ENCODE data around the gene BMP8A.
"Not testable (repeated sequence)": the region's sequence is repeated elsewhere in the genome, so short reads cannot be mapped to it uniquely, and the experiment has no call there.

BMP8A gene

DNA sequence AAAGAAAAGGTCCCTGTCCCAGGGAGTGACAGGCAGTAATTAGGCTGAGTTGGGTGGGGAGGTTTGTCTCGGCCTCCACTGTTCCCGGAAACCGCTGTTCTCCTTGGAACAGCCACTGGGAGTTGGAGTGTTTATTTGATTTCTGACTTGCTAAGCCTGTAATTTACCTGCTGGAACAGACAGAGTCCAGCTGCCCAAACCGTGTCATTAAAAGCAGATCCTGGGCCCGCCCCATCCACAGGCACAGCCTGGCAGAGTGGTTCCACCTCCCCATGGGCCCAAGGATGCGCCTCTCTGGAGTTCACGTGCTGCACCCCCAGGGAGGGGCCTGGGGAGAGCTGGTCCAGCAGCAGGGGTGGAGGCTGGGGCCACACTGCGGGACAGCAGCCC, 35.7 kb downstream of the BMP8A start:
- not testable (repeated sequence) for DNase-seq (ENCODE audit: low spot score)

DNA sequence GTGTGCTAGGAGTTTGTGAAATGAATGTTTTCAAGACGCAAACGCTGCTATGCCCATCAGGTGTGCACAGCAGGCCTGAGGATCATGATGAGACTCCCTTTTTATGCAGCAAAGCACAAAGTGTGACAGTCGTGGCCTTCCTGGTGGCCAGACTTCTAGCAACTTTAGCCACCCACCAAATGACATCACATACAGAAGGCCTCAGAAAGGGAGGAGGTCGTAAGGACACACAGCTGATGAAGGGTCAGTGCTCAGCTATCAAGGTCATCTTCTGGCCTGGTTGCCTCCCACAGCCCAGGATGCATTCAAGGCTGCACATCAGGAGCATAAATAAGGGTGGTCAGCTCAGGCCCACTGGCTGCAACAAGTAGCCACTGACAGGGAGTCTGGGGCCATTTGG, 36.6 kb downstream of the BMP8A start:
- DNase-seq (ENCODE audit: low spot score) = no peak

DNA sequence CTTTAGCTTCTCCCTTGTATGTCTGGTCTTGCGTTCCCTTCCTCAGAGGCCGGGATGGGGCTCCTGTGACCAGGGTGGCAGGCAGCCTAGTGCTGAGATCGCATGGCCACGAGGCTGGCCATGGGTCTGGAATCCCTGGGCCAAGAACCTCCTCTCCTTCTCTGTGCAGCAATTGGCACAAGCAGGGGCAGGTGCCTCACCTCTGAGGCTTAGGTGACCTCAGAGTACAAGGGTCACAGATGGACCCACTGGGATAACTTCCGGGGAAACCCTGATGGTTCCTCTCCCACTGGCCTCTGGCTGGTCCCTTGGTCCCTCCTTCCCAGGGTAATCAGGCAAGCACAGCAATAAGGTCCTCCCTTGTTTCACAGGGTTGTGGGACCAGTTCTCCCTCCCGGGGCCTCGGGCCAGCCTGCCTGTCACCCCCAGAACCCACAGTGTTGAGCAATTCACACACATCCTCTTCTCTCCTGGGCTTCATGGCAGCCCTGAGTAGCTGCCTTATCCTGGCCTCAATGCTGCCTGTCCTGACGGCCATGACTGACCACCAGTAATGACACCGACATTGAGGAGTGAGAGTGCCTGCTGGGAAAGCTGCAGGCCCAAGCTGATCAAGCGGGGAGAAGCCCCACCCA, 38.6 kb downstream of the BMP8A start:
- no peak for DNase-seq (ENCODE audit: low spot score)

DNA sequence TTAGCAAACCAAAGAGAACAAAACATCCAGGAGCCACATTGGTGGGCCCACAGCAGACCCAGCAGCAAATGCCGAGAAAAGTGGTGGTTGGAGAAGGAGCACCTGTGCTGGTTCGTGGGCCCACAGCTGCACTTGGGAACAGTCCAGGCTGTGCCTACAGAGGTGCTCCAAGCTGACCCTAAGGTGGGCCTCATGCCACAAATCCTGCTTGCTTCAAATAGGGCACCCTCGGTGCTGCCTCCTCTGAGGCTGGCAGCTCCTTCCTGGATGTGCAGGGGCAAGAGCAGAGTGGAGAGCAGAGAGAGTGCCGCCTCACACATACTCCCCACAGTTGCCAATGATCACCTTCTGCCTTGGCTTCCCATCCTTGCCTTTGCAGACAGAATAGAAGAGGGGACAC, 40.1 kb downstream of the BMP8A start:
- DNase-seq (ENCODE audit: low spot score) = no peak

DNA sequence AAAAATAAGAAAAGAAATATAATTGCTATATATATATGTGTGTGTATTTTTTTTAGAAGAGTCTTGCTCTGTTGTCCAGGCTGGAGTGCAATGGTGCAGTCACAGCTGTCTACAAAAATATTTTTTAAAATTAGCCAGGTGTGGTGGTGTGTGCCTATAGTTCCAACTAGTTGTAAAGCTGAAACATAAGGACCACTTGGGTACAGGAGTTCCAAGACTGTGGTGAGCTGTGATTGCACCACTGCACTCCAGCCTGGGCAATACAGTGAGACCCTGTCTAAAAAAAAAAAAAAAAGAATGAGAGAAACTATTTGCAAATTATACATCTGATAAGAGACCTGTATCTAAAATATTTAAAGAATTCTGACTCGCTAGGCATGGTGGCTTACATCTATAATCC, 42.0 kb downstream of the BMP8A start:
- no peak for DNase-seq (ENCODE audit: low spot score)

DNA sequence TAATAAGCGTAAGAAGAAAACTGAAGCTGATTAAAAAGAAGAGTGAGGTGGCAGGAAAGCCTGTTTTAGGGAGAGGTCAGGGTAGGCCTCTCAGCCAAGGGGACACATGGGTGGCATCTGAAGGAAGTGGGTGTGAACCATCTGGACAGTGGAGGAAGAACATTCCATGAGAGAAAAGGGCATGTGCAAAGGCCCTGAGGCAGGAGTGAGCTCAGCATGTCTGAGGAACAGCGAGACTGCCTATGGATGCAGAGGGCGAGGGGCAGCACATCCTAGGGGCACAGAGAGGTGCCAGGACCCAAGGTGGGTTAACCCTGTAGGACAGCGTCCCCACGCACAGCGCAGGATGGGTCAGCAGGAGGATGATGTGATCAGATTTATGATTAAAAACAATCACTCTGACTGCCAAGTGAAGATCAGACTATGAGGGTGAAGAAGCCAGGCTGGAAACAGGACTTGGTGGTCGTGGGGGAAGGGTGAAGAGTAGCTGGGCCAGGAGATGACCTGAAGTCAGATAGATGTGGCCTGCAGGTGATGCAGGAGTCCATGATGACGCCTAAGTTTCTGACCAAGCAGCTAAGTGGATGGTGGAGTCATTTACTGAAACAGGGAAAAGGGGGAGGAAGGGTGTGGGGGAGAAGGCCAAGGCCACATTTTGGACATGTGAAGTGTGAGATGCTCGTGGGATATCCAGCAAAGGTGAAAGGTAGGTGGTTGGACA, 47.3 kb downstream of the BMP8A start:
- no peak for DNase-seq (ENCODE audit: low spot score)

DNA sequence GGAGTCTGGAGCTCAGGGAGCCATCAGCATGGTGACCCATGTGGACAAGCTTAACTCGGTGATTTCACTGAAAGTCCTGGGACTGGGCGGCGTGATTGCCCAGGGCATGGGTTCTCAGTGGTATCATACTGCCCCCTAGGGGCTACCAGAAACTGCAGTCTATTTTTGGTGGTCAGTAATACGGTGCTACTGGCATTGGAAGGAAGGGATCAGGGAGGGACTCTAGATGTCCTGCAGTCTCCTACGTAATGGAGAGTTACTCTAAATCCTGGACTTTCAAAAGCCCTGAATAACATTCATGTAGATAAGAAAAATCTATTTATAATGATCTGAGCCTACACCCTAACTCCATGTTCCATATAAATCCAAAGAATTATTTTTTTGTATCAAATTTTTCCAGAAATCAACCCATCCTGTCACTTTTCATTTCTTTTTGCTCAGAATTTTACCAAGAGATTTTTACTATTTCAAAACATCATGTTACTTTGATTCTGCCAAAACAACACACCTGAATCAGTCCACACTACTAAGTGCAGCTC, 47.9 kb downstream of the BMP8A start:
- peak; percentile 83 for DNase-seq (ENCODE audit: low spot score)

DNA sequence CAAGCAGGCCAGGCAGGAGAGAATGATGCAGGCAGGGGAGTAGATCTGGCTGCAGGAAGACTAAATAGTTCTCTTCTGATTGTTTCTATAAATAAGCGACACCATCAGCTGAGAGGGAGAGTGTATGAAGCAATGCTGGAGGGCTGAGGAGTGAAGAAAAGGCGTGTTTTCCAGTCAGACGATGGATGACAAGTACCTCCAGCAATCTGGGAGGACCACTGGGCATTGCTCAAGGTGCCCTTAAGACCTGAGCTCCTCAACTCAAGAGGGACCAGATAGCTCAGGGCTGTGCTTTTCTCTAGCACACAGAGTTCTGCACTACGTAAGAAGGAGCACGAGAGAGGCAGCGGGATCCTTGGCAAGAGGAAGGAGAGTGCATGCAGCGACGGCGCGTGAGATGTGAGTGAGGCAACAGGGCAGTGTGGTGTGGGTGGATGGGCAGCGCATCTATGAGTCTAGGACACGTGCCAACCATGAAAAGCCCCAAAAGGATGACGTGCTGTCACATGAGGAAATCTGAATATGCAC, 49.1 kb downstream of the BMP8A start:
- no peak for DNase-seq (ENCODE audit: low spot score)

DNA sequence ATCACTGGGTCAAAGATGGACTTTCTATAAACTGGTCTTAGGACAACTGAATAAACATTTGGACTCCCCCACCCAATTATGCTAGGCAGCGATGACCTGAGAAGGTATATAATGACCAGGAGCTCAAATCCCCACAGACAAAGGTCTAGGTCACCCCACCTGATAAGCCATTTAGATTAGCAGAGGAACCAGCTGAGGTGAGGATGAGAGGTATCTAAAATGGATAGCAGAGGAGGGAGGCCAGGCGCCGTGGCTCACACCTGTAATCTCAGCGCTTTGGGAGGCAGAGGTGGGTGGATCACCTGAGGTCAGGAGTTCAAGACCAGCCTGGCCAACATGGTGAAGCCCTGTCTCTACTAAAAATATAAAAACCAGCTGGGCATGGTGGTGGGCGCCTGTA, 51.5 kb downstream of the BMP8A start:
- DNase-seq (ENCODE audit: low spot score) = no peak

DNA sequence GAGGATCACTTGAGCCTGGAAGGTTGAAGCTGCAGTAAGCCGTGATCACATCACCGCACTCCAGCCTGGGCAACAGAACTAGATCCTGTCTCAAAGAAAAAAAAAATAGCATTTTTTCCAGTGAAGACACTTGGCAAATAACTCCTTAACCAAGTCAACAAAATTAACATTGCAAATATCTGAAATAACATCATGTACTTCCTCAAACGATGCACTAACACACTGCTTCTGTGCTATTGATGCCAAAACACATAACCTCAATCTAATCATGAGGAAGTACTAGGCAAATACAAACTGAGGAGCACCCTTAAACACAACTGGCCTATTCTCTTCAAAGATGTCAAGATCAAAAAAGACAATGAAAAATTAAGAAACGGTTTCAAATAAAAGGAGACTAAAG, 52.9 kb downstream of the BMP8A start:
- DNase-seq (ENCODE audit: low spot score) = no peak

DNA sequence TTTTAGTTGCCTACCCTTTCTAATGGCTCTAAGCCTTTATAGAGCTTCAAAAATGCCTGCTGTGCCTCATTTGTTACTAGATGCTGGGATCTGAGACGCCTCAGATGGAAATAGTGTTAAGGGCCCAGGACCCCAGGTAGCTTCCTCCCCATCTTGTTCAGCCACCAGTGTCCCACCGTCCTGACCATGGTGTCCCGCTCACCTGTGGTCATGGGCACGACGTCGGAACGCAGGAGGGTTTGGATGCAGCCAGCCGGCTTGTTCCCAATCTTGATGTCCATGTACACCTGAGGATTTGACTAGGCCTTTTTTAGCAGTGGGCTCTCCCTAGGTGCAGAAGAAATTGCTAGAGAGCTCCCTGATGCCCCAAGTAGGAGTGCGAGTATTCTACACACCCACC, 54.1 kb downstream of the BMP8A start:
- DNase-seq (ENCODE audit: low spot score) = no peak

DNA sequence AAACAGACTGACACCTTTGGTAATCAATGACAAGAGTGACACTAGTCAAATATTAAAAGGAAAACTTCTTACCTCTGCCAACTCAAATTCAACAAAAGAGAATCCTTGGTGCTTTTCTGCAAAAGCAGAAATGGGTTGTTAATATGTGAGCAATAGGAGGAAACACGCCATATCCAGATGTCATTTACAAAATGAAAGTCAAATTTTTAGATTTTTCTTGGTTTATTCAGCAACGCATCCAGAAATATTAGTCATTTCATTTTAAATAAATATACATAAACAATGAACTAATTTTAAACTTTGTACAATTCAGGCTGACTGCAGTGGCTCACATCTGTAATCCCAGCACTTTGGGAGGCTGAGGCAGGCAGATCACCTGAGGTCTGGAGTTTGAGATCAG, 62.8 kb downstream of the BMP8A start:
- DNase-seq (ENCODE audit: low spot score) = no peak

DNA sequence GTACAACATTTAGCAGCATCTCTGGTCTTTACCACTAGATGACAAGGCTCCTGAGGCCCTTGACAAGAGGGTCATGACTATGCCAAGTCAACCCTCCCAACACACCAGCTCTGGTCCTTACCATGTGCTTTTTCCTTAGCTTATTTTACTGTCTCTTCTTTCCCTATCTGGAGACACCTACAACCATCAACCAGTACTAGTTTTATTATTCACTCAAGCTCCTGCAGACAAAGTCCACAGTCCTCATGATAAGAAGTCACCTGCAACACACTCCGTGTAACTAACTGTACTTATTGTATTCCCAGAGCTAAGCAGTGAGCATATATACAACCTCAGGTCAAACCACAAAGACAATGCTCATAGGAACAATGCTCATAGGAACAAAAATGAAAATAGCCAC, 69.8 kb downstream of the BMP8A start:
- no peak for DNase-seq (ENCODE audit: low spot score)

DNA sequence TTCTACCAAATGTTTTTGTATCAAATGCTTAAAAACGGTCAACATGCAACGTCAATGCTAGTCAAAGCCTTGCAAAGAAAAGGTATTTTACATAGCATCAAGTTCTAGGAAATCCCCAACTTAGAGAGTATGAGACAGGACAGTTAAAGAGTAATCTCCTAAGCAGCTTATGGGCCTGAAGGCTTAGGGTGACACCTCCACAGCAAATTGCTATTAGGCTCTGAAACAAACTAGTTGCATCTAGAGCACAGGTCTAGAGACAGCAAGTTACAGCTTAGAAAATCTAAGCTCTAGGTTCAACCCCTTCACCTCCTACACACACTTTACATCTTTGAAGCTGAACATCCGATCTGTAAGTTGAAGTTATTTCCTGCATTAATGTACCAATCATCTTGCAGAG, 71.5 kb downstream of the BMP8A start:
- no peak for DNase-seq (ENCODE audit: low spot score)

DNA sequence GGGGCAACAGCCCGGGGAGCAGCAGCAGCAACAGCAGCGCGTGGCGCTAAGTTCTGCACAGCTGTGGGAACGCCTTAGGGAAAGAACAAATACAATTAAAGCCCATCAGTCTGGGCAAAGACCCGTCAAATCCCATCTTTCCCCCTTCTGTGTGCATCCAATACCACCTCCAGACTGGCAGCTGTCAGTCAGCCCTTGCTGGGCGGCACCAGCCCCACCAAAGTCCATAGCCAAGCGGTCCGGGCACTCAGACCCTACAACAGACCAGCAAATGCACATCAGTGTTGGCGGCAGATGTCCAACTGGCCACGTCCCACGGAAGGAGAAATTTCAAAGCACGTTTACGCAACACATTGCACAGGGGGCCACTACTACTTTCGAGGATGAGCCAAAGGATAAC, 72.2 kb downstream of the BMP8A start:
- no peak for DNase-seq (ENCODE audit: low spot score)

DNA sequence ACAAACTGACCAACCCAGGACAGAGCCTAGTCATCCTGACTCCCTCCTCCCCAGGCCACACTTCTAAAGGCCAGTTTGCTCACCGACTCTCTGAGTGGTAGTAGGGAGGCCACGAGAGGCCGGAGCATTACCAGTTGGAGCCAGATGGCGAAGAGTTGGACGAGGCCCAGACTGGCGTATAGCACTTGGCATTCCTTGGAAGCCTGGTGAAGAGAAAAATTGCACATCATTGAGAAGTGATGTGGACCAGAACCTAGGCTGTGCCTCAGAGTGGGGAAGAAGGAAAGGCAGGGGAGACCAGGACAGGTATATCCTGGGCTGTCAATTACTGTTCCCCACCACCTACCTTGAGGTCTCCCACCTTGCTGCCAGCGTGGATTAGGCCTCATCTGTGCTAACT, 72.9 kb downstream of the BMP8A start:
- DNase-seq (ENCODE audit: low spot score) = no peak

DNA sequence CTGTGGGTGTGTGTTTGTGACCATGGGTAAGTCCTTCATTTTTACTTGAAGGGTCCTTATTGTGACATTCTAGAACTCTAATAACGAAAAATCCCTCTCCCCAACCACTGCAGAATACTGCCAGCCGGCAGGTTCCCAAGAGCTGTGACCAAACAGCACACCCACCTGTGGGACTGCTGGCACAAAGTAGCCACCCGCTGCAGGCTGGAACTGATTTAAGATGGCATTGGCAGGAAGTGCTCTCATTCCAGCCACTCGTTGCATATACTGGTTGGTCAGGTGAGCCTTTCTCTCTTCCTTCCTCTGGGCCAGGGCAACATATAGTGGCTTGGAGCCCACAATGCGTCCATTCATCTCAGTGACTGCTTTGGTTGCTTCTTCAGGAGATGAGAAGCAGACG, 73.5 kb downstream of the BMP8A start:
- no peak for DNase-seq (ENCODE audit: low spot score)

DNA sequence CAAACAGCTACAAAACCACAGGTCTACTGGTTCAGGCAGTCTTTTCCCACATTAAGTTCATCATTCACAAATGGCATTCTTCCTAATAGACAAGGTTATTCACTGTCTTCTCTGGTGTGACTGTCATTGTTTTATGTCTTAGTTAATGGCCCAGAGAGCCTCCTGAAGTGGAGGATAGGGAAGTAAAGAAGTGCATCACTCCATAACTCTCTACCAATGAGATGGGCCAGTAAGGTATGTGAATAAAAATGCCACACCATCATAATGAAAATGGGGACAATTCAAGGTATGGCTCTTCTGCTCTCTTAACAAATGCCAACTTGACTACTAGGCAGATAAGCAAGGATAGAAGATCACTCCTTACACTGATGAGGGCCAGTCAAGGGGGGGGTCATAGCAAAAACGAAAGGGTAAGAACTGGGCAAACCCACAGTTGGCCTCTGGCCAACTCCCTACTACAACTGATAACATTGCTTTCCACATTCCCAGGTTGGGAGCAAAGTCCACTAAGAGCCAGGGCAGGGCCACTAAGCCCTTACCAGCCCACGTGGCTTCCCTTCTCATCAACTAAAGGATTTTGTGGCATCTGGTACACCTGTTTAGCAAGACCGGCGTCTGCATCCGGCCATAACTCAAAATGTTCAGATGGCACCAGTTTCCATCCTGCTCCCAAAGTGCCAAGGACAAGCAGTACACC, 75.2 kb downstream of the BMP8A start:
- no peak for DNase-seq (ENCODE audit: low spot score)

DNA sequence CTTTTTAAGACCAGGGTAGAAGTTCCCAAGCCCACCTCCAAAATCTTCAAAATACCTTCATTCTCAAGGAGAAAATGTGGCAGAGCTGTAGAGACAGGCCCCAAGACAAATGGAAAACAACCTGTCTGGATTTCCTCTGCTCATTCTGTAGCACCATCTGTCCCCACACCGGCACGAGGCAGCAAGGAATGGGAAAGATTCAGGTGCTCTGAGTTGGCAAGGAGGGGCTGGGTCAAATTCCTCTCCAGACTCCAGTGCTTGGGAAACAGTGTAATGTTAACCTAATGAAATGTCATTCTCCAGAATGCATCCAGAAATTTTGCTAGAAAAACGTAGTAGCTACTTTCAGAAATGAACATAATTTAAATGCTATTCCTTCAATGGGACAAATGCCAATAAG, 75.9 kb downstream of the BMP8A start:
- no peak for DNase-seq (ENCODE audit: low spot score)

DNA sequence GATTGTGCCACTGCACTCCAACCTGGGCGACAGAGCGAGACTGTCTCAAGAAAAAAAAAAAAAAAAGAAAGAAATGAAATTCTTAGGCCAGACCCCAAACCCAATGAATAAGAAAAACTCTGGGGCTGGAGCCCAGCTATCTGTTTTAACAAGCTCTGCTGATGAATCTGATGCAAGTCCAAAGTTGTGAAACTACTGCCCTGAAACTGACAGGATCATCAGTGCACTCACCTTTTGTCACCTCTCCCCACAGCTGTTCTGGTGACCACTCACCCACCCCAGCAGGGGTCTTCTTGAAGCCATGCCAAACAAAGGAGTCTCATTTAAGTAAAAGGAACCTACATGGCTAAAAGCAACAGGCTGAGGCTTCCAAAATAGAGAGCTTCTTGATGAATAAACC, 76.8 kb downstream of the BMP8A start:
- no peak for DNase-seq (ENCODE audit: low spot score)

DNA sequence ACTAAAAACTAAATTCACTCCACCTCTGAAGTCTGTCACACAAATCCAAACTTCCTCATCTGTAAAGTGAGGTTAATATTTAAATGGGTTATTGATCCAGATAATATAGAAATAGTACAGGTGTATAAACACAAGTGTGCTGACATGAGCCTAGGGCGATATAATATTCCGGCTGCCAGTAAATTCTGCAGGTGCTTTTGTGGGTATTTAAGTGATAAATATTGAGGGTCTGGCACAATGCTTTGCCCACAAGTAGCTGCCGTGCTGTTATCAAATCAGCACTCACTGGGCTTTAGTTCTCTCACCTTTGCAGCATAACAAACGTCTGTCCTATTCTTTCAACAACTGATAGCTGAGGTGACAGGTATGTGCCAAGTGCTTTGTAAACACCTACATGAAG, 77.6 kb downstream of the BMP8A start:
- no peak for DNase-seq (ENCODE audit: low spot score)

DNA sequence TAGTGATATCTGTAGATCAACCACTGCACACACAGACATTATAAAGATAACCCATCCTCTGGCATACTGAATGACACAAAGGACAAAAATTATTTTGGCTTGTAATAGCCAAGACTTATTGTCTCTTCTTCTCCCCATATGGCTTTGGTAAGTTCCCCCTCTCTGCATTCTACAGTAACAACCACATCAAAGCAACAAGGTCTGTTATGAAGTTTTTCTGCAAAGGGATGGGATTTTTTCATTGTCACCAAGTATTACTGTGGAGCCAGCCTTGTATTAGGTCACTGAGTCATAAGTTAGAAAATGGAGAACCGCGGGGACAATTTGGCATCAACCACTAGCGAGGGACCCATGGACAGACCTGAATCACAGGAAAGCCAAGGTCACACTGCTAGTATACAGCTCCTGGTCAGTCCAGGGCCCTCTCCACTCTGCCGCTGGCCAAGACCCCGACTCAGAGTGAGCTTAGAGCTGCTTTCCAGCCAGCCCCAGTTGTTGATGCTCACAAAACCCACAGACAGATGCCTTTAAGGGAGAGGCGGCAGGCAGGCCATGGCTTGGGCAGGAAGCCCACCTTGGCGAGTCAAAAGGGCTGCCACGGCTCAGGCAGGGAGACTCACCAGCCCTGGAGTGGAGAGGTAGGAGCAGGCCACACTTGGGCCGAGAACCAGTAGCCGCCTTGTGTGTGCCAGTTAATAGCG, 79.2 kb downstream of the BMP8A start:
- no peak for DNase-seq (ENCODE audit: low spot score)

DNA sequence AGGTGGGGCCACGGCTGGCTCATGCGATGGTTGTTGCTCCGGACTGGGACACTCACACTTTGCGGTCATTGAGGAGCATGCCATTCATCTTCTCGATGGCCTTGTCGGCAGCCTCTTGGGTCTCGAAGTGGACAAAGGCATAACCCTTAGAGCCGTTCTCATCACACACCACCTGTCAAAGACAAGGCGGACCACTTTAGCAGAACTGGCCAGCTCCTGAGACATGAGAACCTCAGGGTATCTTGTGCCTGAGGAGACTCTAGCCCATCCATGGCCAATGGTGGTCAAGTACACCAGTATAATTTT, 79.7 kb downstream of the BMP8A start:
- DNase-seq (ENCODE audit: low spot score) = no peak
